ENCODE measurements around the gene LIX1. TPM values are rescaled to one million over a fixed set of nuclear protein-coding genes. Genes with fewer than 3 reads are reported as not detected.
A peak's percentile ranks its signal among the peaks of the same experiment; 100 is the strongest.

LIX1 gene
- total RNA-seq, 1 experiment from 2014 or later = 4.1 TPM

GRCh38 chr5:97183930-97184213 lies 41.5 kb upstream of the LIX1 start:
- H3K4me3 ChIP-seq (ENCODE audit: low read depth, low read length) = peak overlapping the region; percentile 87
- no peaks in the 10 kb centered on the region for H3K9me3 ChIP-seq
- Mint-ChIP-seq H3K27me3 (ENCODE audit: insufficient read depth, unreplicated experiment) (no peaks in the 10 kb centered on the region), H3K4me3 (ENCODE audit: unreplicated experiment) (peak overlapping the region; percentile 74), H3K9me3 (ENCODE audit: unreplicated experiment) (no peaks in the 10 kb centered on the region), H3K27ac (ENCODE audit: unreplicated experiment) (peak overlapping the region; percentile 98), H3K36me3 (ENCODE audit: insufficient read depth, unreplicated experiment) (peaks cover 11% of the 10 kb centered on the region), H3K4me1 (ENCODE audit: low read depth, unreplicated experiment) (peaks cover 25% of the 10 kb centered on the region)
- POLR2A ChIA-PET = no interaction called here
- DNase-seq = no peak
- intact Hi-C loops (cut with micrococcal nuclease; ENCODE audit: unreplicated experiment) = loop anchor here (1.0 to 5.0 kb wide), 3 partner anchors 40 to 1745 kb away; partner anchors contain the start of genes CHD1 and RGMB
- TF ChIP-seq, protein P1, sequence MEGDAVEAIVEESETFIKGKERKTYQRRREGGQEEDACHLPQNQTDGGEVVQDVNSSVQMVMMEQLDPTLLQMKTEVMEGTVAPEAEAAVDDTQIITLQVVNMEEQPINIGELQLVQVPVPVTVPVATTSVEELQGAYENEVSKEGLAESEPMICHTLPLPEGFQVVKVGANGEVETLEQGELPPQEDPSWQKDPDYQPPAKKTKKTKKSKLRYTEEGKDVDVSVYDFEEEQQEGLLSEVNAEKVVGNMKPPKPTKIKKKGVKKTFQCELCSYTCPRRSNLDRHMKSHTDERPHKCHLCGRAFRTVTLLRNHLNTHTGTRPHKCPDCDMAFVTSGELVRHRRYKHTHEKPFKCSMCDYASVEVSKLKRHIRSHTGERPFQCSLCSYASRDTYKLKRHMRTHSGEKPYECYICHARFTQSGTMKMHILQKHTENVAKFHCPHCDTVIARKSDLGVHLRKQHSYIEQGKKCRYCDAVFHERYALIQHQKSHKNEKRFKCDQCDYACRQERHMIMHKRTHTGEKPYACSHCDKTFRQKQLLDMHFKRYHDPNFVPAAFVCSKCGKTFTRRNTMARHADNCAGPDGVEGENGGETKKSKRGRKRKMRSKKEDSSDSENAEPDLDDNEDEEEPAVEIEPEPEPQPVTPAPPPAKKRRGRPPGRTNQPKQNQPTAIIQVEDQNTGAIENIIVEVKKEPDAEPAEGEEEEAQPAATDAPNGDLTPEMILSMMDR (IDR thresholded peaks at IDR 0.05; ENCODE audit: insufficient read depth in 1 of 2, low read depth in 1 of 2, low read length in 1 of 2, severe bottlenecking in 1 of 2, unreplicated experiment in 1 of 2) = no peak
- no peaks in the 10 kb centered on the region for H3K27me3 ChIP-seq (replicated peaks; ENCODE audit: control insufficient read depth, insufficient read depth, low read length)
- 0 out of 2 replicates have a peak, but pooled peaks cover 13% of the 10 kb centered on the region for H3K4me1 ChIP-seq
- no peaks in the 10 kb centered on the region for H3K36me3 ChIP-seq (ENCODE audit: control insufficient read depth, insufficient read depth, low read length)
- TSS peak; percentile 77 for BruUV-seq (replicated peaks)
- CTCF ChIA-PET = no interaction called here

GRCh38 chr5:97183100-97183929 lies 40.9 kb upstream of the LIX1 start, which contains the start of gene RIOK2:
TSS of gene RIOK2 (minus strand) at chr5:97183247. CDS start at chr5:97183191, 56 bp downstream.
- intact Hi-C loops (cut with micrococcal nuclease; ENCODE audit: unreplicated experiment) = loop anchor here (1.0 to 5.0 kb wide), 3 partner anchors 41 to 1746 kb away; partner anchors contain the start of genes CHD1 and RGMB
- ChIA-PET CTCF (no interaction called here), POLR2A (no interaction called here)
- peaks cover 25% of the 10 kb centered on the region for H3K4me1 Mint-ChIP-seq (ENCODE audit: low read depth, unreplicated experiment)
- H3K4me3 Mint-ChIP-seq (ENCODE audit: unreplicated experiment) = peak within 1 kb of the TSS; percentile 74
- Histone ChIP-seq H3K9me3 (no peaks in the 10 kb centered on the region), H3K4me3 (ENCODE audit: low read depth, low read length) (peak within 1 kb of the TSS; percentile 87), H3K36me3 (ENCODE audit: control insufficient read depth, insufficient read depth, low read length) (peaks cover 3% of the 10 kb centered on the region; the same call in 1 of the 2 replicates), H3K4me1 (0 out of 2 replicates have a peak, but pooled peaks cover 13% of the 10 kb centered on the region), H3K27me3 (replicated peaks; ENCODE audit: control insufficient read depth, insufficient read depth, low read length) (no peaks in the 10 kb centered on the region)
- peak within 1 kb of the TSS; percentile 98 for H3K27ac Mint-ChIP-seq (ENCODE audit: unreplicated experiment)
- TF ChIP-seq, protein P1 (IDR thresholded peaks at IDR 0.05; ENCODE audit: insufficient read depth in 1 of 2, low read depth in 1 of 2, low read length in 1 of 2, severe bottlenecking in 1 of 2, unreplicated experiment in 1 of 2) = no peak
- no peaks in the 10 kb centered on the region for H3K9me3 Mint-ChIP-seq (ENCODE audit: unreplicated experiment)
- DNase-seq = peak; percentile 96 to 98
- H3K27me3 Mint-ChIP-seq (ENCODE audit: insufficient read depth, unreplicated experiment) = no peaks in the 10 kb centered on the region
- peaks cover 16% of the 10 kb centered on the region for H3K36me3 Mint-ChIP-seq (ENCODE audit: insufficient read depth, unreplicated experiment)
- no TSS peak for BruUV-seq (replicated peaks)

DNA sequence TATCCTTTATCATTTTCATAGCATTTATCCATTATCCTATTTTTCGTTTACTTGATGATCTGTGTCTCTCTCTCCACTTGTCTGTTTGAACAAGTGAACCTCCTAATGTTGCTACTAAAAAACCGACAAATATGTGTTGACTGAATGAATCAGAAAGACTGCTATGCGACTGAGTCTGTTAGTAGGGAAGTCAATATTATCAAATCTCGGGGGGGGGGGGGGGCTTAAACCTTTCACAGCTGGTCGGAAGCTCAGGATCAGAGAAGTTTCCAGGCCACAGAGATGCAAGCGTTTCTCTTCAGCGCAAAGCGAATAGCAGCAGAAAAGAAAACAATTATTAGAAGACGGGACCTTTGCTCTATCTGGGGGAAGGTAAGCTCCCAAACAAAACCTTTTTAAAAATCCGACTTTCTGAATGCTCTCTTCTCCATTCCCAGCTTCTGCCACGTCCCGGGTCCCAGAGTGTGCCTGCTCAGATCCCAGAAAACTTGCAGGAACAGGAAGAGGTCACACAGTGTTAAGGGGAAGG lies 40.2 kb upstream of the LIX1 start:
- H3K27ac Mint-ChIP-seq (ENCODE audit: unreplicated experiment) = peak overlapping the region; percentile 98
- TF ChIP-seq, protein P1 (IDR thresholded peaks at IDR 0.05; ENCODE audit: insufficient read depth in 1 of 2, low read depth in 1 of 2, low read length in 1 of 2, severe bottlenecking in 1 of 2, unreplicated experiment in 1 of 2) = no peak
- no peaks in the 10 kb centered on the region for H3K9me3 ChIP-seq
- intact Hi-C loops (cut with micrococcal nuclease; ENCODE audit: unreplicated experiment) = loop anchor here (1.0 to 5.0 kb wide), 3 partner anchors 42 to 1747 kb away; partner anchors contain the start of genes CHD1 and RGMB
- H3K9me3 Mint-ChIP-seq (ENCODE audit: unreplicated experiment) = no peaks in the 10 kb centered on the region
- ChIA-PET CTCF (no interaction called here), POLR2A (no interaction called here)
- H3K27me3 Mint-ChIP-seq (ENCODE audit: insufficient read depth, unreplicated experiment) = no peaks in the 10 kb centered on the region
- no peak for DNase-seq
- peak overlapping the region; percentile 74 for H3K4me3 Mint-ChIP-seq (ENCODE audit: unreplicated experiment)
- BruUV-seq (replicated peaks) = TSS peak; percentile 85
- H3K36me3 ChIP-seq (ENCODE audit: control insufficient read depth, insufficient read depth, low read length) = peaks cover 5% of the 10 kb centered on the region
- H3K4me1 ChIP-seq = 0 out of 2 replicates have a peak, but pooled peaks cover 13% of the 10 kb centered on the region
- peaks cover 25% of the 10 kb centered on the region for H3K4me1 Mint-ChIP-seq (ENCODE audit: low read depth, unreplicated experiment)
- H3K27me3 ChIP-seq (replicated peaks; ENCODE audit: control insufficient read depth, insufficient read depth, low read length) = no peaks in the 10 kb centered on the region
- H3K36me3 Mint-ChIP-seq (ENCODE audit: insufficient read depth, unreplicated experiment) = peaks cover 23% of the 10 kb centered on the region
- peak overlapping the region; percentile 87 for H3K4me3 ChIP-seq (ENCODE audit: low read depth, low read length)

Data from Caco-2 (cell line).